HepG2 (cell line): ENCODE data around the gene CMC1. TPM values are rescaled to one million over a fixed set of nuclear protein-coding genes. Genes with fewer than 3 reads are reported as not detected.
A peak's percentile ranks its signal among the peaks of the same experiment; 100 is the strongest.

Source experiments
- AKAP8 ChIP-seq: sonication (generic); formaldehyde crosslinking; IDR thresholded peaks from 2 replicates; pipeline ENCODE4 v1.5.1; 2020; ENCODE audit warnings: mild to moderate bottlenecking, missing genetic modification reagents
- ASH2L ChIP-seq: fragments of 300-600, 200-600 bp; sonication (generic); IDR thresholded peaks from 2 replicates; pipeline ENCODE4 v1.7.0; 2017; ENCODE audit warnings: low read depth, mild to moderate bottlenecking, moderate library complexity, mixed read lengths, low read length; ENCODE audit not compliant: insufficient read length
- BRCA1 ChIP-seq: sonication (generic); formaldehyde crosslinking; IDR thresholded peaks from 2 replicates; pipeline ENCODE4 v1.4.0; 2020; ENCODE audit warnings: missing genetic modification reagents
- MED13 ChIP-seq: sonication (generic); formaldehyde crosslinking; IDR thresholded peaks from 2 replicates; pipeline ENCODE4 v1.5.0; 2020; ENCODE audit warnings: missing genetic modification reagents
- NCOR1 ChIP-seq: fragments of 200-600 bp; sonication (generic); IDR thresholded peaks from 2 replicates; pipeline ENCODE4 v1.7.0; 2017; ENCODE audit warnings: antibody characterized with exemption, low read length, borderline replicate concordance
- REL ChIP-seq: sonication (generic); formaldehyde crosslinking; conservative IDR thresholded peaks from 2 replicates; pipeline ENCODE4 v1.8.0; 2022; ENCODE audit warnings: mild to moderate bottlenecking, missing genetic modification reagents, moderate library complexity
- RFXANK ChIP-seq: IDR thresholded peaks from 2 replicates; pipeline ENCODE4 v1.6.1; 2016
- SP1 ChIP-seq, 2 experiments: fragments of 450-650 bp in 1 of 2; sonication (generic) in 1 of 2; formaldehyde crosslinking in 1 of 2; IDR thresholded peaks; 2 replicates each; pipeline versions ENCODE4 v1.4.0 to v1.6.1; 2016 to 2020; ENCODE audit warnings: missing genetic modification reagents in 1 of 2
- ZNF230 ChIP-seq: sonication (generic); formaldehyde crosslinking; IDR thresholded peaks from 2 replicates; pipeline ENCODE4 v1.4.0; 2020; ENCODE audit warnings: mild to moderate bottlenecking, missing genetic modification reagents
- ZNF317 ChIP-seq: sonication (generic); formaldehyde crosslinking; IDR thresholded peaks from 2 replicates; pipeline ENCODE4 v1.5.0; 2020; ENCODE audit warnings: mild to moderate bottlenecking, missing genetic modification reagents
- ZNF44 ChIP-seq: sonication (generic); formaldehyde crosslinking; IDR thresholded peaks from 2 replicates; pipeline ENCODE4 v1.5.1; 2020; ENCODE audit warnings: mild to moderate bottlenecking, missing genetic modification reagents
- polyA plus RNA-seq, 8 experiments: library from polyadenylated mRNA; depleted of rRNA in 3 of 8; stranded (reverse) in 7 of 8; unstranded in 1 of 8; fragments of >200 nt; fragmentation: Illumina TruSeq in 4 of 8; extraction: Trizol in 4 of 8; gene quantifications; 2 replicates each; pipeline versions ENCODE4 v1.2.1 to v1.2.3, GENCODE V29; 2011 to 2016; ENCODE audit warnings: low read depth in 4 of 8, missing spikeins in 1 of 8, mixed read lengths in 1 of 8; ENCODE audit not compliant: insufficient read depth in 1 of 8
- total RNA-seq, 5 experiments: library from RNA; depleted of rRNA; stranded (reverse); fragments of >200 nt; fragmentation: Illumina TruSeq; extraction: Trizol; gene quantifications; 2 replicates each; pipeline ENCODE4 v1.2.3, GENCODE V29; 2016; ENCODE audit warnings: low read depth in 1 of 5
- TF ChIP-seq, protein P1 (sequence below): sonication (generic); formaldehyde crosslinking; IDR thresholded peaks from 2 replicates; pipeline ENCODE4 v1.4.0; 2020; ENCODE audit warnings: missing genetic modification reagents
- TF ChIP-seq, protein P2 (sequence below): IDR thresholded peaks from 2 replicates; pipeline ENCODE4 v1.6.1; 2016; ENCODE audit warnings: low read depth
- TF ChIP-seq, protein P3 (sequence below): sonication (generic); formaldehyde crosslinking; conservative IDR thresholded peaks from 2 replicates; pipeline ENCODE4 v1.4.0; 2020; ENCODE audit warnings: mild to moderate bottlenecking, missing genetic modification reagents, moderate library complexity
- TF ChIP-seq, protein P4 (sequence below): sonication (generic); formaldehyde crosslinking; IDR thresholded peaks from 2 replicates; pipeline ENCODE4 v1.4.0; 2020; ENCODE audit warnings: missing genetic modification reagents

CMC1 gene
- total and polyA plus RNA-seq, 2 of the 13 experiments (the other 11 are each of a cell fraction or from before 2014, with no cell fraction given): 22.1 to 29.5 TPM

- TF ChIP-seq, protein P1, sequence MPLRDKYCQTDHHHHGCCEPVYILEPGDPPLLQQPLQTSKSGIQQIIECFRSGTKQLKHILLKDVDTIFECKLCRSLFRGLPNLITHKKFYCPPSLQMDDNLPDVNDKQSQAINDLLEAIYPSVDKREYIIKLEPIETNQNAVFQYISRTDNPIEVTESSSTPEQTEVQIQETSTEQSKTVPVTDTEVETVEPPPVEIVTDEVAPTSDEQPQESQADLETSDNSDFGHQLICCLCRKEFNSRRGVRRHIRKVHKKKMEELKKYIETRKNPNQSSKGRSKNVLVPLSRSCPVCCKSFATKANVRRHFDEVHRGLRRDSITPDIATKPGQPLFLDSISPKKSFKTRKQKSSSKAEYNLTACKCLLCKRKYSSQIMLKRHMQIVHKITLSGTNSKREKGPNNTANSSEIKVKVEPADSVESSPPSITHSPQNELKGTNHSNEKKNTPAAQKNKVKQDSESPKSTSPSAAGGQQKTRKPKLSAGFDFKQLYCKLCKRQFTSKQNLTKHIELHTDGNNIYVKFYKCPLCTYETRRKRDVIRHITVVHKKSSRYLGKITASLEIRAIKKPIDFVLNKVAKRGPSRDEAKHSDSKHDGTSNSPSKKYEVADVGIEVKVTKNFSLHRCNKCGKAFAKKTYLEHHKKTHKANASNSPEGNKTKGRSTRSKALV (CRISPR knock-in tag): peak; percentile 74; the same call in 1 of the 2 replicates
- TF ChIP-seq ZNF317 (CRISPR knock-in tag) (peak; percentile 71), RFXANK (CRISPR knock-in tag) (0 out of 2 replicates have a peak, but pooled peaks have one; percentile 44), SP1 (IDR thresholded peaks at IDR 0.05) (no peak), SP1 (CRISPR knock-in tag; IDR thresholded peaks at IDR 0.05) (peak; percentile 95), NCOR1 (peak; percentile 72), ASH2L (peak; percentile 95), MED13 (peak; percentile 78; the same call in 1 of the 2 replicates), AKAP8 (CRISPR knock-in tag) (no peak), ZNF44 (CRISPR knock-in tag) (peak; percentile 17; the same call in 1 of the 2 replicates), ZNF230 (CRISPR knock-in tag) (peak; percentile 80), REL (CRISPR knock-in tag) (peak; percentile 92; the same call in 1 of the 2 replicates), BRCA1 (CRISPR knock-in tag) (peak; percentile 86; the same call in 1 of the 2 replicates)
- TF ChIP-seq, protein P2, sequence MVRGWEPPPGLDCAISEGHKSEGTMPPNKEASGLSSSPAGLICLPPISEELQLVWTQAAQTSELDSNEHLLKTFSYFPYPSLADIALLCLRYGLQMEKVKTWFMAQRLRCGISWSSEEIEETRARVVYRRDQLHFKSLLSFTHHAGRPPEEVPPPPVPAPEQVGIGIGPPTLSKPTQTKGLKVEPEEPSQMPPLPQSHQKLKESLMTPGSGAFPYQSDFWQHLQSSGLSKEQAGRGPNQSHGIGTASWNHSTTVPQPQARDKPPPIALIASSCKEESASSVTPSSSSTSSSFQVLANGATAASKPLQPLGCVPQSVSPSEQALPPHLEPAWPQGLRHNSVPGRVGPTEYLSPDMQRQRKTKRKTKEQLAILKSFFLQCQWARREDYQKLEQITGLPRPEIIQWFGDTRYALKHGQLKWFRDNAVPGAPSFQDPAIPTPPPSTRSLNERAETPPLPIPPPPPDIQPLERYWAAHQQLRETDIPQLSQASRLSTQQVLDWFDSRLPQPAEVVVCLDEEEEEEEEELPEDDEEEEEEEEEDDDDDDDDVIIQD (CRISPR knock-in tag): peak; percentile 94
- TF ChIP-seq, protein P3, sequence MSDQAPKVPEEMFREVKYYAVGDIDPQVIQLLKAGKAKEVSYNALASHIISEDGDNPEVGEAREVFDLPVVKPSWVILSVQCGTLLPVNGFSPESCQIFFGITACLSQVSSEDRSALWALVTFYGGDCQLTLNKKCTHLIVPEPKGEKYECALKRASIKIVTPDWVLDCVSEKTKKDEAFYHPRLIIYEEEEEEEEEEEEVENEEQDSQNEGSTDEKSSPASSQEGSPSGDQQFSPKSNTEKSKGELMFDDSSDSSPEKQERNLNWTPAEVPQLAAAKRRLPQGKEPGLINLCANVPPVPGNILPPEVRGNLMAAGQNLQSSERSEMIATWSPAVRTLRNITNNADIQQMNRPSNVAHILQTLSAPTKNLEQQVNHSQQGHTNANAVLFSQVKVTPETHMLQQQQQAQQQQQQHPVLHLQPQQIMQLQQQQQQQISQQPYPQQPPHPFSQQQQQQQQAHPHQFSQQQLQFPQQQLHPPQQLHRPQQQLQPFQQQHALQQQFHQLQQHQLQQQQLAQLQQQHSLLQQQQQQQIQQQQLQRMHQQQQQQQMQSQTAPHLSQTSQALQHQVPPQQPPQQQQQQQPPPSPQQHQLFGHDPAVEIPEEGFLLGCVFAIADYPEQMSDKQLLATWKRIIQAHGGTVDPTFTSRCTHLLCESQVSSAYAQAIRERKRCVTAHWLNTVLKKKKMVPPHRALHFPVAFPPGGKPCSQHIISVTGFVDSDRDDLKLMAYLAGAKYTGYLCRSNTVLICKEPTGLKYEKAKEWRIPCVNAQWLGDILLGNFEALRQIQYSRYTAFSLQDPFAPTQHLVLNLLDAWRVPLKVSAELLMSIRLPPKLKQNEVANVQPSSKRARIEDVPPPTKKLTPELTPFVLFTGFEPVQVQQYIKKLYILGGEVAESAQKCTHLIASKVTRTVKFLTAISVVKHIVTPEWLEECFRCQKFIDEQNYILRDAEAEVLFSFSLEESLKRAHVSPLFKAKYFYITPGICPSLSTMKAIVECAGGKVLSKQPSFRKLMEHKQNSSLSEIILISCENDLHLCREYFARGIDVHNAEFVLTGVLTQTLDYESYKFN (CRISPR knock-in tag): peak; percentile 90
- TF ChIP-seq, protein P4, sequence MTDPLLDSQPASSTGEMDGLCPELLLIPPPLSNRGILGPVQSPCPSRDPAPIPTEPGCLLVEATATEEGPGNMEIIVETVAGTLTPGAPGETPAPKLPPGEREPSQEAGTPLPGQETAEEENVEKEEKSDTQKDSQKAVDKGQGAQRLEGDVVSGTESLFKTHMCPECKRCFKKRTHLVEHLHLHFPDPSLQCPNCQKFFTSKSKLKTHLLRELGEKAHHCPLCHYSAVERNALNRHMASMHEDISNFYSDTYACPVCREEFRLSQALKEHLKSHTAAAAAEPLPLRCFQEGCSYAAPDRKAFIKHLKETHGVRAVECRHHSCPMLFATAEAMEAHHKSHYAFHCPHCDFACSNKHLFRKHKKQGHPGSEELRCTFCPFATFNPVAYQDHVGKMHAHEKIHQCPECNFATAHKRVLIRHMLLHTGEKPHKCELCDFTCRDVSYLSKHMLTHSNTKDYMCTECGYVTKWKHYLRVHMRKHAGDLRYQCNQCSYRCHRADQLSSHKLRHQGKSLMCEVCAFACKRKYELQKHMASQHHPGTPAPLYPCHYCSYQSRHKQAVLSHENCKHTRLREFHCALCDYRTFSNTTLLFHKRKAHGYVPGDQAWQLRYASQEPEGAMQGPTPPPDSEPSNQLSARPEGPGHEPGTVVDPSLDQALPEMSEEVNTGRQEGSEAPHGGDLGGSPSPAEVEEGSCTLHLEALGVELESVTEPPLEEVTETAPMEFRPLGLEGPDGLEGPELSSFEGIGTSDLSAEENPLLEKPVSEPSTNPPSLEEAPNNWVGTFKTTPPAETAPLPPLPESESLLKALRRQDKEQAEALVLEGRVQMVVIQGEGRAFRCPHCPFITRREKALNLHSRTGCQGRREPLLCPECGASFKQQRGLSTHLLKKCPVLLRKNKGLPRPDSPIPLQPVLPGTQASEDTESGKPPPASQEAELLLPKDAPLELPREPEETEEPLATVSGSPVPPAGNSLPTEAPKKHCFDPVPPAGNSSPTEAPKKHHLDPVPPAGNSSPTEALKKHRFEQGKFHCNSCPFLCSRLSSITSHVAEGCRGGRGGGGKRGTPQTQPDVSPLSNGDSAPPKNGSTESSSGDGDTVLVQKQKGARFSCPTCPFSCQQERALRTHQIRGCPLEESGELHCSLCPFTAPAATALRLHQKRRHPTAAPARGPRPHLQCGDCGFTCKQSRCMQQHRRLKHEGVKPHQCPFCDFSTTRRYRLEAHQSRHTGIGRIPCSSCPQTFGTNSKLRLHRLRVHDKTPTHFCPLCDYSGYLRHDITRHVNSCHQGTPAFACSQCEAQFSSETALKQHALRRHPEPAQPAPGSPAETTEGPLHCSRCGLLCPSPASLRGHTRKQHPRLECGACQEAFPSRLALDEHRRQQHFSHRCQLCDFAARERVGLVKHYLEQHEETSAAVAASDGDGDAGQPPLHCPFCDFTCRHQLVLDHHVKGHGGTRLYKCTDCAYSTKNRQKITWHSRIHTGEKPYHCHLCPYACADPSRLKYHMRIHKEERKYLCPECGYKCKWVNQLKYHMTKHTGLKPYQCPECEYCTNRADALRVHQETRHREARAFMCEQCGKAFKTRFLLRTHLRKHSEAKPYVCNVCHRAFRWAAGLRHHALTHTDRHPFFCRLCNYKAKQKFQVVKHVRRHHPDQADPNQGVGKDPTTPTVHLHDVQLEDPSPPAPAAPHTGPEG (CRISPR knock-in tag): peak; percentile 79
These were observed at the start of gene CMC1 (continued) for GRCh38 chr3:28241221-28242160.
